HG03139 (cell line): ENCODE measurements around the gene SGMS1.
"Not testable (repeated sequence)": the region's sequence is repeated elsewhere in the genome, so short reads cannot be mapped to it uniquely, and the experiment has no call there.

Experiments used
- ATAC-seq: cut with Tn5 transposase; IDR thresholded peaks from one replicate; pipeline ENCODE4 v1.9.1; 2021; ENCODE audit not compliant: unreplicated experiment

SGMS1 gene

GRCh38 chr10:50355693-50356480 lies 267.9 kb downstream of the SGMS1 start:
- not testable (repeated sequence) for ATAC-seq

GRCh38 chr10:50351483-50352146 lies 272.1 kb downstream of the SGMS1 start:
- ATAC-seq, result no peak

- no peak for ATAC-seq
Measured at GRCh38 chr10:50350366-50350765, 273.4 kb downstream of the SGMS1 start.

- no peak for ATAC-seq
Measured at GRCh38 chr10:50349554-50349953, 274.2 kb downstream of the SGMS1 start.

- peak; percentile 93 for ATAC-seq
Measured at GRCh38 chr10:50347394-50347802, 276.4 kb downstream of the SGMS1 start.

- ATAC-seq, result no peak
Measured at GRCh38 chr10:50346942-50347341, 276.8 kb downstream of the SGMS1 start.

- ATAC-seq, result no peak
Measured at GRCh38 chr10:50345545-50345944, 278.2 kb downstream of the SGMS1 start.

- ATAC-seq, result no peak
Measured at GRCh38 chr10:50343702-50344331, 279.9 kb downstream of the SGMS1 start.

GRCh38 chr10:50341987-50342386 lies 281.8 kb downstream of the SGMS1 start:
- ATAC-seq, result no peak

- ATAC-seq, result no peak
Measured at GRCh38 chr10:50336140-50336539, 287.6 kb downstream of the SGMS1 start.

GRCh38 chr10:50335397-50335796 lies 288.4 kb downstream of the SGMS1 start:
- no peak for ATAC-seq

- ATAC-seq, result no peak
Measured at GRCh38 chr10:50334273-50334672, 289.5 kb downstream of the SGMS1 start.

GRCh38 chr10:50333872-50334271 lies 289.9 kb downstream of the SGMS1 start:
- no peak for ATAC-seq

- no peak for ATAC-seq
Measured at GRCh38 chr10:50332108-50332842, 291.5 kb downstream of the SGMS1 start.

GRCh38 chr10:50331486-50331885 lies 292.3 kb downstream of the SGMS1 start:
- ATAC-seq, result no peak

- ATAC-seq, result no peak
Measured at GRCh38 chr10:50326757-50327701, 296.7 kb downstream of the SGMS1 start.

GRCh38 chr10:50326172-50326555 lies 297.6 kb downstream of the SGMS1 start:
- no peak for ATAC-seq

- ATAC-seq, result peak; percentile 67
Measured at GRCh38 chr10:50325449-50326171, 298.1 kb downstream of the SGMS1 start.

GRCh38 chr10:50324680-50325393 lies 298.9 kb downstream of the SGMS1 start:
- ATAC-seq, result no peak
